GM12801 (cell line): ENCODE measurements around the gene SYTL1.

Experiments
- CTCF ChIP-seq: IDR thresholded peaks from one replicate; pipeline ENCODE4 v1.5.1; 2011; ENCODE audit warnings: control low read depth; ENCODE audit not compliant: insufficient read length; ENCODE audit errors: extremely low read depth

The SYTL1 gene

GRCh38 chr1:27383661-27384060 is 41.8 kb downstream of the SYTL1 start:
- TF ChIP-seq CTCF = no peak

DNA sequence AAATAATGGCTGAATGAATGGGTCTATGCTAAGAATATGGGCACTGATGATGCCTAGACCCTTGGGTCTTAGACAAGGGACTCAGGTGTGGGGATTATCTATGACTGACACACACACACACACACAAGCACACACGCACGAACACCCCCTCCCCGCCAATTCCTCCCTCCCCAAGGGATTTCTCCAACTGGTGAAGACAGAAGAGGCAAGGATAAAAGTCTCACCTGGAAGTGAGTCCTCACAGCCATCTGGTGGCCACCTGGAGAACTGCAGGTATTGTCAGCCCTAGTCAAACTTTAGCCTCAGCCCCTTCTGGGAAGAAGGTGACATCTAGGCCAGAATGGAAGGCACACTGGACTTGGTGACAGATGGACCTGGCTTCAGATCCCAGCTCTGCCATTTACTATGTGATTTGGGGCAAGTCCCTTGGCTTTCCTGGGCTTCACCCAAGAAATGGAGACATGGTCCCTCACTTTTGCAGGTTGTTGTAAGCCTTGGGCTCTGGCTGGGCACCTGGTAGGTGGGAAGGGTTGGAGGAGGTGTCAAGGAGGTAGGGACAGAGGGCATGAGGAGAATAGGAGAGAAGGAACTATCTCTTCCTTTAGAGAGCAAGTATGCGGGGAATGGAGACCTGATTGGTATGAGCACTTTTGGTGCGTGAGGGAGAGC is 46.6 kb downstream of the SYTL1 start:
- TF ChIP-seq CTCF = peak; percentile 72

GRCh38 chr1:27391511-27392095 is 49.8 kb downstream of the SYTL1 start:
- no peak for TF ChIP-seq CTCF

GRCh38 chr1:27392096-27392777 is 50.4 kb downstream of the SYTL1 start, which contains the start of gene GPR3:
GPR3 (plus strand) TSS chr1:27392622; CDS start chr1:27393799, 1,177 bp downstream.
- no peak for TF ChIP-seq CTCF

GRCh38 chr1:27392778-27393635 is 51.2 kb downstream of the SYTL1 start:
- no peak for TF ChIP-seq CTCF

- TF ChIP-seq CTCF = no peak
Observed at GRCh38 chr1:27393641-27394281, 51.9 kb downstream of the SYTL1 start.

DNA sequence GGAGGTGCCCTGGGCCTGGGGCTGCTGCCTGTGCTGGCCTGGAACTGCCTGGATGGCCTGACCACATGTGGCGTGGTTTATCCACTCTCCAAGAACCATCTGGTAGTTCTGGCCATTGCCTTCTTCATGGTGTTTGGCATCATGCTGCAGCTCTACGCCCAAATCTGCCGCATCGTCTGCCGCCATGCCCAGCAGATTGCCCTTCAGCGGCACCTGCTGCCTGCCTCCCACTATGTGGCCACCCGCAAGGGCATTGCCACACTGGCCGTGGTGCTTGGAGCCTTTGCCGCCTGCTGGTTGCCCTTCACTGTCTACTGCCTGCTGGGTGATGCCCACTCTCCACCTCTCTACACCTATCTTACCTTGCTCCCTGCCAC is 52.4 kb downstream of the SYTL1 start:
- no peak for TF ChIP-seq CTCF
